Calu3 (cell line): ENCODE results near the gene DPYD. TPM values are rescaled to one million over a fixed set of nuclear protein-coding genes. Genes with fewer than 3 reads are reported as not detected.

ENCODE experiments used
- BruUV-seq: library from RNA; stranded (reverse); fragments of 400-500 nt; replicated peaks from 2 replicates; lab custom pipeline; 2021; lab: Mats Ljungman, UMichigan
- CTCF ChIA-PET: fragments of 300-600 bp; sonication (Branson Sonifier 250); formaldehyde crosslinking; loops from one replicate; lab custom pipeline; 2022; ENCODE audit warnings: antibody characterized with exemption; lab: Charles Lee
- DNase-seq: peaks from one replicate; pipeline ENCODE4 v3.0.0; 2022
- H3K27ac Mint-ChIP-seq: one replicate; pipeline ENCODE4 v1.8.0; 2022; ENCODE audit warnings: mixed read lengths; ENCODE audit not compliant: unreplicated experiment
- H3K27me3 Mint-ChIP-seq: one replicate; pipeline ENCODE4 v1.8.0; 2022; ENCODE audit warnings: mixed read lengths; ENCODE audit not compliant: unreplicated experiment
- H3K36me3 Mint-ChIP-seq: one replicate; pipeline ENCODE4 v1.8.0; 2022; ENCODE audit warnings: mild to moderate bottlenecking, moderate library complexity, mixed read lengths; ENCODE audit not compliant: insufficient read depth, unreplicated experiment
- H3K4me1 Mint-ChIP-seq: one replicate; pipeline ENCODE4 v1.8.0; 2022; ENCODE audit warnings: mild to moderate bottlenecking, low read depth, mixed read lengths; ENCODE audit not compliant: unreplicated experiment
- H3K4me3 Mint-ChIP-seq: one replicate; pipeline ENCODE4 v1.8.0; 2022; ENCODE audit warnings: mild to moderate bottlenecking, low read depth, moderate library complexity, mixed read lengths; ENCODE audit not compliant: unreplicated experiment
- H3K9me3 Mint-ChIP-seq: one replicate; pipeline ENCODE4 v1.8.0; 2022; ENCODE audit warnings: low read depth, mixed read lengths; ENCODE audit not compliant: unreplicated experiment
- intact Hi-C: fragments of 100-400 bp; cut with micrococcal nuclease; formaldehyde crosslinking; loops from one replicate; pipeline ENCODE4 v1.10.0; 2022; ENCODE audit not compliant: unreplicated experiment
- total RNA-seq: library from RNA; stranded (reverse); gene quantifications from 2 replicates; pipeline ENCODE4 v1.2.3, GENCODE V29; 2022
- TF ChIP-seq, protein P1 (sequence below): fragments of 200-600 bp; IDR thresholded peaks from one replicate; pipeline ENCODE4 v1.8.0; 2022; ENCODE audit warnings: antibody characterized with exemption; ENCODE audit not compliant: unreplicated experiment

The DPYD gene
- total RNA-seq, 1 experiment from 2014 or later = 15.6 TPM

DNA sequence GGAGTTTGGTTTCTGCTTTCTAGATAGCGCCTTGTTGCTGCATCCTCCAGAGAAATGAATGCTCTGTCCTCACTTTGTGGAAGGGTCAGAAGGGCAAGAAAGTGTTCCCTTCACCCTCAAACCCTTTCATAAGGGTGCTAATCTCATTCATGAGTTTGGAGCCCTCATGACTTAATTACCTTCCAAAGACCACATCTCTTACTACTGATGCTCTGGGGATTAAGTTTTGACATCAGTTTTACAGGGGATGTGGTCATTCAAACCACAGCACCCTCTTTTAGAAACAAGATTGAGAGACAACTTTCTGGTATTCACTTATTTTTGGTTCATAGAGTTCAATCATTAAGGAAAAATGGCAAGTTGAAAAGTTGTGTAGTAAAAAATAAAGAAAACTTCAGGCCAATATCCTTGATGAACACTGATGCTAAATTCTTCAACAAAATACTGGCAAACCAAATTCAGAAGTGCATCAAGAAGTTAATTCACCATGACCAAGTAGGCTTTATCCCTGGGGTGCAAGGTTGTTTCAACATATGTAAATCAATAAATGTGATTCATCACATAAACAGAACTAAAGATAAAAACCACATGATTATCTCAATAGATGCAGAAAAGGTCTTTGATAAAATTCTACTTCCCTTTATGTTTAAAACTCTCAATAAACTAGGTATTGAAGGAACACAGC lies 757.1 kb downstream of the DPYD start:
- no TSS peak for BruUV-seq
- Mint-ChIP-seq H3K36me3 (no peaks in the 10 kb centered on the region), H3K4me1 (no peaks in the 10 kb centered on the region), H3K9me3 (no peaks in the 10 kb centered on the region), H3K4me3 (no peak overlapping the region), H3K27me3 (no peaks in the 10 kb centered on the region), H3K27ac (no peak overlapping the region)
- CTCF ChIA-PET = no interaction called here
- intact Hi-C loops = no loop called here
- TF ChIP-seq, protein P1, sequence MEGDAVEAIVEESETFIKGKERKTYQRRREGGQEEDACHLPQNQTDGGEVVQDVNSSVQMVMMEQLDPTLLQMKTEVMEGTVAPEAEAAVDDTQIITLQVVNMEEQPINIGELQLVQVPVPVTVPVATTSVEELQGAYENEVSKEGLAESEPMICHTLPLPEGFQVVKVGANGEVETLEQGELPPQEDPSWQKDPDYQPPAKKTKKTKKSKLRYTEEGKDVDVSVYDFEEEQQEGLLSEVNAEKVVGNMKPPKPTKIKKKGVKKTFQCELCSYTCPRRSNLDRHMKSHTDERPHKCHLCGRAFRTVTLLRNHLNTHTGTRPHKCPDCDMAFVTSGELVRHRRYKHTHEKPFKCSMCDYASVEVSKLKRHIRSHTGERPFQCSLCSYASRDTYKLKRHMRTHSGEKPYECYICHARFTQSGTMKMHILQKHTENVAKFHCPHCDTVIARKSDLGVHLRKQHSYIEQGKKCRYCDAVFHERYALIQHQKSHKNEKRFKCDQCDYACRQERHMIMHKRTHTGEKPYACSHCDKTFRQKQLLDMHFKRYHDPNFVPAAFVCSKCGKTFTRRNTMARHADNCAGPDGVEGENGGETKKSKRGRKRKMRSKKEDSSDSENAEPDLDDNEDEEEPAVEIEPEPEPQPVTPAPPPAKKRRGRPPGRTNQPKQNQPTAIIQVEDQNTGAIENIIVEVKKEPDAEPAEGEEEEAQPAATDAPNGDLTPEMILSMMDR = no peak
- DNase-seq = no peak

DNA sequence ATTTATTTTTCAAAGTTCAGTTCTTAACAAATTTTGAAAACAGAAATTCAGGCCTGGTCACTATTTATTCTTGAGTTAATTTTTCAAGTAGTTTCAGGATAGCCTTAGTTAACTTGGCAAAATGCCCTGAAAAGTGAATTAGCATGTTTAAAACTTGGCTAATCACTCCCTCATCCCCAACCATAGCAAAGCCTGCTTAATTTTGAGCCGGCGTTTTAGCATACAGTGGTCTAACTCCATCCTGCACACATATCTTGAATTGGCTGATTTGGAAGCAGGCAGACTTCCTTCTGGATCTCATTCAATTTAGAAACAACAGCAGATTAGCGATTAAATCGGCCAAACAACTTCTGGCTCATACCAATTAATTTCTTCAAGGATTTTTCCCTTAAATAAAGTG lies 760.0 kb downstream of the DPYD start:
- Mint-ChIP-seq H3K27ac (no peak overlapping the region), H3K4me3 (no peak overlapping the region)
- TF ChIP-seq, protein P1 = no peak

DNA sequence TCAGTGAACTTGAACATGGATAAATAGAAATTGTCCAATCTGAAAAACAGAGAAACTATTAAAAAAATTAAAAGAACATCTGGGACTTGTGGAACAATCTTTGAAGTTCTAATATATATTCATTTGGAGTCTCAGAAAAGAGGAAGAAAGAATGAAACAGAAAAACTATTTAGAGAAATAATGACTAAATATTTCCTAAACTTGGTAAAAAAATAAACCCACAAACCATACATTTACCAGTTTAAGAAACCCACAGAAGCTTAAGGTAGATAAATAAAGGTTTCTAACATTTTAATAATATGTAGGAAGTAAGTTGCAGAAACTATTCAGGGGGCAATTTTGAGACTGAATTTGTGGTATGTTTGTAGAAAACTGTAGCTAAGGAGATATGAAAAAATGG lies 761.5 kb downstream of the DPYD start:
- no peak for DNase-seq
- Mint-ChIP-seq H3K36me3 (no peaks in the 10 kb centered on the region), H3K4me3 (no peak overlapping the region), H3K4me1 (no peaks in the 10 kb centered on the region), H3K27me3 (no peaks in the 10 kb centered on the region), H3K9me3 (no peaks in the 10 kb centered on the region), H3K27ac (no peak overlapping the region)
- no TSS peak for BruUV-seq
- CTCF ChIA-PET = no interaction called here
- intact Hi-C loops = no loop called here
- TF ChIP-seq, protein P1 = no peak

More for the DNA sequence above, 760.0 kb downstream of the DPYD start:
- no peaks in the 10 kb centered on the region for H3K27me3 Mint-ChIP-seq
- intact Hi-C loops = no loop called here
- H3K36me3 Mint-ChIP-seq = no peaks in the 10 kb centered on the region
- no peaks in the 10 kb centered on the region for H3K4me1 Mint-ChIP-seq
- no peak for DNase-seq
- no TSS peak for BruUV-seq
- CTCF ChIA-PET = no interaction called here
- H3K9me3 Mint-ChIP-seq = no peaks in the 10 kb centered on the region

DNA sequence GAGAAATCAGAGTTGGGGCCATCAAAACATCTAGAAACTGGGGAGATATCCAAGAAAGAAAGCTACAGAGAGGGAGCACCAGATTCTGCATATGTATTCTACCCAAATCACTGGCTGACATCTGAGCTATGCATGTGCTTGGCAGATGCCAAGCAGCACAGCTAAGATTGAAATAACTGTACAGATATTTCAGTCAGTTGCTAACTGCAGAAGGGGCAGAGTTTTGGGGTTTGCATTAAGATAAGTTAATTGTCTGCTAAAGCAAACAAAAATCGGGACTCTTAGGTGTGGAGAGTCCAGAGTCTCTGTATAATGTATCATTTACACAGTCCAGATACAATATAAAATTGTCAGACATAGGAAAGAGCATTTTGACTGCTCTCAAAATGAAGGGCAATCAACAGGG lies 762.1 kb downstream of the DPYD start:
- Mint-ChIP-seq H3K4me3 (no peak overlapping the region), H3K27me3 (no peaks in the 10 kb centered on the region), H3K9me3 (no peaks in the 10 kb centered on the region), H3K27ac (no peak overlapping the region), H3K36me3 (no peaks in the 10 kb centered on the region), H3K4me1 (no peaks in the 10 kb centered on the region)
- TF ChIP-seq, protein P1 = no peak
- no TSS peak for BruUV-seq
- no peak for DNase-seq
- CTCF ChIA-PET = no interaction called here
- intact Hi-C loops = no loop called here
